GM18909 (cell line): ENCODE data around the gene MPHOSPH9.
"Not testable (repeated sequence)": the region's sequence is repeated elsewhere in the genome, so short reads cannot be mapped to it uniquely, and the experiment has no call there.

Source experiments
- ATAC-seq: cut with Tn5 transposase; IDR thresholded peaks from one replicate; pipeline ENCODE4 v1.9.1; 2021; ENCODE audit warnings: mild to moderate bottlenecking; ENCODE audit not compliant: unreplicated experiment, poor library complexity

The MPHOSPH9 gene

DNA sequence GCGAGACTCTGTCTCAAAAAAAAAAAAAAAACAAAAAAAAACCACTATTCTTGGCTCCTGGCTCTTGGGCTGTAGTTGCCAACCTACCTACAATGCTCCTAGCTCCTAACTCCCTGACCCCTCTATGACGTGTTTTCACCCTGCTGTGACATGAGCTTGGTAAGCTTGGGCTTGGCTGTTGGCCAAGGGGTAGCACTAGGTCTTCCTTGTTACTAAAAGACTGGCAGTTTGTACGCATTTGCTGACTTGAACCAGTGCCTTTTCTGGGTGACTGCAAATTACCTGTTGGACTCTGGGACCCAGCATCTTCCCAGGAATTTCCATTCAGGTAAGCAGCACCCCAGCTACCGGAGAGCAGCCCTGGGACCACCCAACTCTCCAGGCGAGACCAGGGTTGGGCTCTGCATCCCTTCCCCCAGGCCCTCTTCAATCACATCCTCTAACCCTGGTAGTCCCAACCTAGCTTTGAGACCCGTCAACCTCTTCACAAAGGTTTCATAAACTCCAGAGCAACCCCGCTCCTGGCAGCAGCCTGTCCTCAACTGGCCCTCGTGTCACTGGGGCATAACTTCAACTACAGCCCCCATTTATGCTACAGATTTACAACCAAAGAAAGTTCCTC, 30.4 kb upstream of the MPHOSPH9 start:
- ATAC-seq = no peak

DNA sequence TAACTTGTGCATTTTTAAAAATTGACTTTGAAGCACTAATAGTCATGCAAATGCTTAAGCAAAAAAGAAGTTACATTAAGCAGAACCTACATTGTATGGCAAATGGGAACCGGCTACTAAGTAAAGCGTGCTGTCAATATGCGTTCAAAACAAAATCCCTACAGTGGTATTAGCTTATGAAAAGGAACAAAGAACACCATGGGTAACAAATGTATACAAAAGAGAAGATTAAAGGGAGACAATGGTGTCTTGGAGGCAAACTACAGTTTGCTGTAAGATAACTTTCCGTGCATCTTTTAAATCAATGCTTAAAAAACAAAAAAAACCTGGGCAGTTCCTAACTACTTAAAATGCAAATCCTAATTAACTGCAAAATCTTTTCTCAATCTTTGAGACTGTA, 28.3 kb upstream of the MPHOSPH9 start:
- no peak for ATAC-seq

DNA sequence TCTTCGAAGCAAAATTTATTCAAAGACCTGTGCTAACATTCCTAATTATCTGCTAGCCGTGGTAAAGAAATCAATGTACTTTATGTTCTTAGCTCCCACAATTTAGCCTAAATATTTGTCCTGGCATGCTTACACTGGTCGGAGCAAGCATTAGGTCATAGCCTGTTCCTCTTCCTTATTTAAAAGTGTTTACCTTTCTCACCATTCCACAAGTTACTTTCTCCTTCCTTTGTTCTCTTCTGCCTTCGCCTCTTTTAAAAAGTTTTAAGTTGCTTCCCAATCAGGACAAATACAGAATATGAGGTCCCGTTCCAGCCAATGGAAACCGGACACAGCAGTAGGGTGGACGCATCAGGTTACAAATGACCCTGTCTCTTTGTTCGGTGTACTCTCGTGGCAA, 27.1 kb upstream of the MPHOSPH9 start:
- ATAC-seq = no peak

DNA sequence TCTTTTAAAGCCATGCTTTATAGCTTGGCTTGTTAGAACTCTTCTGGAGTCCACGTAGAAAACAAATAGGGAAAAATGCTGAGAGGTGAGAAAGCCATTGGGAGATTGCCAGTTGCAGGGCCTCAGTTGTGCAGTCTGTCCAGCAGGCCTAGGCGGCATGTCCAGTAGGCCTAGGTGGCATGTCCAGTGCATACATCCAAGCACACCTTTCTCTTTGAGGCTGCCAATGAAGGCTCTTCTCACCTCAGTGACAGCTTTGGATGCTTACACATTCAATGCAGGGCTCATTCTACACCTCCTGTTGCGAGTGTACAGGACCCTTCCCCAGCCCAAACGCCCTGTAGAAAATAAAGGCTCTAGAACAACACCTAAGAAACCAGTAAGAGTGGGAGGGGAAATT, 25.7 kb upstream of the MPHOSPH9 start:
- ATAC-seq = no peak

DNA sequence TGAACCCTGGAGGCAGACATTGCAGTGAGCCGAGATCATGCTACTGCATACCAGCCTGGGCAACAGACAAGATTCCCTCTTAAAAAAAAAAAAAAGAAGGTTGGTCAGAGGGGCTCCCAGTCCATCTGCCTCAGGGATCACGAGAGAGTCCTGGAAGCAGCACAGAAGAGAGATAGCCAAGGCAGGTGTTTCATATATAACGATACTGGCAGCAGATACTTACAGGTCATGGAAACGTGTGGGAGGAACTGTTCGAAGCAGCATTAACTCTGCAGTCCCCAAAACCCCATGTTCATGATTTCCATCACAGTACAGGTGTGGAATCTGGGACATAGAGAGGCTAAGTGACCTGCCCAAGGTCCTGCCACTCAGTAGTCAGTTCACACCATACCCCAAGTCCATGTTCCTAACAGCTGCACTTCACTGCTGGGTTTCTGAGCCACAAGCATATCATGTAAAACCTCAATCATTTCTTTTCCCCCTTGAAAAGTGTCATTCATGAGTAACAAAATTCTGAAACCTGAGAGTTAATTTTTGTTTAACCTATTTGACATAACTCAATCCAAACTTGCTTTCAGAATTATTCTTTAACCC, 22.0 kb upstream of the MPHOSPH9 start:
- no peak for ATAC-seq

DNA sequence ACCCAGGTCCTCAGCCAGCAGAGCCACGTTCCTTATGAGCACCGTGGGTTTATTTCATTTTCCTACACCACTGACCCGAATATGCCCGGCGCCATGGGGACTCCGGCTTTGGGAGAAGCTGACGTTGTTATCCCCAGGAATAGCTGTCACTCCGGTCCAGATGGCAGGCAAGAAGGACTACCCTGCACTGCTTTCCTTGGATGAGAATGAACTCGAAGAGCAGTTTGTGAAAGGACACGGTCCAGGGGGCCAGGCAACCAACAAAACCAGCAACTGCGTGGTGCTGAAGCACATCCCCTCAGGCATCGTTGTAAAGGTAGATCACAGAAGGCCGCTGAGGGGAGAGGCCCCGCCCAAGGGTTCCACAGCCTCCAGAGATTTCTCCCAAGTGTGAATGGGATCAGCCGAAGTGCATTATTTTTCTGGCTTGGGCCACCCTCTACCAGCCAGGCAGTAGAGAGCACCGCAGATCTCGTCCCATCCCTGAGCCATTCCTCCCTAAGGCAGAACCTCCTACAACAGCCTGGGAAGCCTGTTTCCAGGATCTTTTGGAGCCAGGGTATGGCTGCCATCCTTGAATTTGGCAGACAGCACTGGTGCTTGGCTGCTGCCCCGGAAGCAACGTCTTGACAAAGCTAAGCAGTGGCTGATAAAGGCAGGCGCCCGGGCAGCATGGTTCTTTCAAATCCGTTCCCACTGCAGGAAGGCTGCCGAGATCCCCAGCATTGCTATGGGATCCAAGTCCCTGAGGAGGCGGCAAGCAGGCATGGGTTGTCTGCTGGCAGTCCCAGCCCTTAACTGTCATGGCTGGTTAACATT, 20.9 kb upstream of the MPHOSPH9 start:
- no peak for ATAC-seq

DNA sequence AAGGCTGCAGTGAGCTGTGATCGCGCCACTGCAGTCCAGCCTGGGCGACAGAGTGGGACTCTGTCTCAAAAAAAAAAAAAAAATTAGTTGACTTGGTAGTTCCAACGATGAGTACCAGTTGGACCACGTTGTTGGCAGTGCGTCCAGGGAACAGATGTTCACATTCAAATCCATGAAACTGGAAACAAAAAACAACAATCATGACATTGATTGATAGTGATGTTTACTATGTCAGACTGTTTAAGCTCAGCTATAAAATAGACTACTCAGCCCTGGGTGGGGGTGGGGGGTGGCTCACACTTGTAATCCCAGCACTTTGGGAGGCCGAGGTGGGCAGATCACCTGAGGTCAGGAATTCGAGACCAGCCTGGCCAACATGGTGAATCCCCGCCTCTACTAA, 19.4 kb upstream of the MPHOSPH9 start:
- ATAC-seq = not testable (repeated sequence)

DNA sequence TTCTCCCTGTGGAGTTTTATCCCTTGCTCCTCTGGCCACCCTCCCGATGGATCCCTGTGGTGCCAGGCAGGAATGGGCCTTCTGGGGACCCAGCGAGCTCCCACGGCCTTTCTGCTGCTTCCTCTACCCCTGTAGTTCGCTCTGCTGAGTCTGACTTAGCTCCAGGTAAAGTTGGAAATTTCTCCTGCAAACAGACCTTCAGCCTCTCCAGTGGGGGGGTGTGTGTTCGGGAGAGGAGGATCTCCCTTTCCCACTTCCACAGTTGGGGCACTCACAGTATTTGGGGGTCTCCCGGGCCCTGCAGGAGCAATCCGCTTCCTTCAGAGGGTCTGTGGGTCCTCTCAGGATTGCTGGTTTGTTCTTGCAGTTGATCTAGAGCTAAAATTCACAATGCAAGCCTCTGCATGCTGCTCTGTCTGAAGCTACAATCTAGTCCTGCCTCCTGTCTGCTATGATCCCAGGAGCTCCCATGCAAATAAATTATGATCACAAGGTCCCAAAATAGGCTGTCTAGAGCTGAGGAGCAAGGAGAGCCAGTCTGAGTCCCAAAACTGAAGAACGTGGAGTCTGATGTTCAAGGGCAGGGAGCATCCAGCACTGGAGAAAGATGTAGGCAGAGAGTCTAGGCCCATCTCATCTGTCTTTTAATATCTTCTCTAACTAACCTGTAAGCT, 18.6 kb upstream of the MPHOSPH9 start:
- ATAC-seq = no peak

DNA sequence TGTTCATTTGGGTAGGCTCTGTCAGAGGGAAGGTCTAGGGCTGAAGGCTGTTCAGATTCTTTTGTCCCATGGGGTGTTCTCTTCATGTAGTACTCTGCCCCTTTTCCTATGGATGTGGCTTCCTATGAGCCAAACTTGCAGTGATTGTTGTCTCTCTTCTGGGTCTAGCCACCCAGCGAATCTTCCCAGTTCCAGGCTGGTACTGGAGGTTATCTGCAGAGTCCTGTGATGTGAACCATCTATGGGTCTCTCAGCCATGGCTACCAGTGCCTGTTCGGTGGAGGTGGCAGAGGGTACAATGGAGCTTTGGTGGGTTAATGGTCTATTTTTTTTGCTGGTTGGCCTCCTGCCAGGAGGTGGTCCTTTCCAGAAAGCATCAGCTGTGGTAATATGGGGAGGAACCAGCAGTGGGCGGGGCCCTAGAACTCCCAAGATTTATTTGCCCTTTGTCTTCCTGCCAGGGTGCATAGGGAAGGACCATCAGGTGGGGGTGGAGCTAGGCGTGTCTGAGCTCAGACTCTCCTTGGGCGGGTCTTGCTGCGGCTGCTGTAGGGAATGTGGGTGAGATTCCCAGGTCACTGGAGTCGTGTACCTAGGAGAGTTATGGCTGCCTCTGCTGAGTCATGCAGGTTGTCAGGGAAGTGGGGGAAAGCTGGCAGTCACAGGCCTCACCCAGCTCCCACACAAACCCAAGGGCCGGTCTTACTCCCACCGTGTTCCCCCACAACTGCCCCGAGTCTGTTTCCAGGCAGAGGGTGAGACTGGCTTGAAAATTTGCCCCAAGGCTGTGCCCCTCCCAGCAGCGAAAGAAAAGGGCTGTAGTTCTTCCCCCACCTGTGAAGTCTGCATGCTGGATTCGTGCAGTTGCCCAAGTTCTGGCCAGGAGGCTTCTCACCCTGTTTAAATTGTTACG, 17.8 kb upstream of the MPHOSPH9 start:
- ATAC-seq = no peak

DNA sequence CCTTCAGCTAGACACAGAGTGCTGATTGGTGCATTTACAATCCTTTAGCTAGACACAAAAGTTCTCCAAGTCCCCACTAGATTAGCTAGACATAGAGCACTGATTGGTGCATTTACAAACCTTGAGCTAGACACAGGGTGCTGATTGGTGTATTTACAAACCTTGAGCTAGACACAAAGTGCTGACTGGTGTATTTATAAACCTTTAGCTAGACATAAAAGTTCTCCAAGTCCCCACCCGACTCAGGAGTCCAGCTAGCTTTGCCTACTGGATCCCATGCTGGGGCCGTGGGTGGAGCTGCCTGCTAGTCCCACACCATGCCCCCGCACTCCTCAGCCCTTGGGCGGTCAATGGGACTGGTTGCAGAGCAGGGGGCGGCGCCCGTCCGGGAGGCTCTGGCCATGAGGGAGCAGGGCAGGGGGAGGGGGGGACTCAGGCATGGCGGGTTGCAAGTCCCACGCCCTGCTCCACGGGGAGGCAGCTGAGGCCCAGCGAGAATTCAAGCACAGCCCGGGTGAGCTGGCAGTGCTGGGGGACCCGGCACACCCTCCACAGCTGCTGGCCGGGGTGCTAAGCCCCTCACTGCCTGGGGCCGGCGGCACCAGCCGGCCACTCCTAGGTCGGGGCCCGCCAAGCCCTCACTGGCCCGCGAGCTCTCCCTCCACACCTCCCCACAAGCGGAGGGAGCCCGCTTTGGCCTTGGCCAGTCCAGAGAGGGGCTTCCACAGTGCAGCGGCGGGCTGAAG, 16.2 kb upstream of the MPHOSPH9 start:
- ATAC-seq = not testable (repeated sequence)

DNA sequence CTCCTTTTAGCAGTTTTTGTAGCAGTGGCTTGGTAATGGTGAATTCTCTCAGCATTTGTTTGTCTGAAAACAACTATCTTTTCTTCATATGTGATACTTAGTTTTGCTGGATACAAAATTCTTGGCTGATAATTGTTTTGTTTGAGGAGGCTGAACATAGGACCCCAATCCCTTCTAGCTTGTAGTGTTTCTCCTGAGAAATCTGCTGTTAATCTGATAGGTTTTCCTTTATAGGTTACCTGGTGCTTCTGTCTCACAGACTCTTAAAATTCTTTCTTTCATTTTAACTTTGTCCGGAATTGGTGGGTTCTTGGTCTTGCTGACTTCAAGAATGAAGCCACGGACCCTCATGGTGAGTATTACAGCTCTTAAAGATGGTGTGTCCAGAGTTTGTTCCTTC, 15.2 kb upstream of the MPHOSPH9 start:
- not testable (repeated sequence) for ATAC-seq

DNA sequence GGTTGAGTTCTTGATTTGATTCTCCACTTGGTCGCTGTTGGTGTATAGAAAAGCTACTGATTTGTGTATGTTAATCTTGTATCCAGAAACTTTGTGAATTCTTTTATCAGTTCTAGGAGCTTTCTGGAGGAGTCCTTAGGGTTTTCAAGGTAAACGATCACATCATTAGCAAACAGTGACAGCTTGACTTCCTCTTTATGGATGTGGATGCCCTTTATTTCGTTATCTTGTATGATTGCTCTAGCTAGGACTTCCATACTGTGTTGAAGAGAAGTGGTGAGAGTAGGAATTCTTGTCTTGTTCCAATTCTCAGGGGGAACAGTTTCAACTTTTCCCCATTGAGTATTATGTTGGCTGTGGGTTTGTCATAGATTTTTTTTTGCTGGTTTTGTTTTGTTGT, 12.7 kb upstream of the MPHOSPH9 start:
- ATAC-seq = no peak

DNA sequence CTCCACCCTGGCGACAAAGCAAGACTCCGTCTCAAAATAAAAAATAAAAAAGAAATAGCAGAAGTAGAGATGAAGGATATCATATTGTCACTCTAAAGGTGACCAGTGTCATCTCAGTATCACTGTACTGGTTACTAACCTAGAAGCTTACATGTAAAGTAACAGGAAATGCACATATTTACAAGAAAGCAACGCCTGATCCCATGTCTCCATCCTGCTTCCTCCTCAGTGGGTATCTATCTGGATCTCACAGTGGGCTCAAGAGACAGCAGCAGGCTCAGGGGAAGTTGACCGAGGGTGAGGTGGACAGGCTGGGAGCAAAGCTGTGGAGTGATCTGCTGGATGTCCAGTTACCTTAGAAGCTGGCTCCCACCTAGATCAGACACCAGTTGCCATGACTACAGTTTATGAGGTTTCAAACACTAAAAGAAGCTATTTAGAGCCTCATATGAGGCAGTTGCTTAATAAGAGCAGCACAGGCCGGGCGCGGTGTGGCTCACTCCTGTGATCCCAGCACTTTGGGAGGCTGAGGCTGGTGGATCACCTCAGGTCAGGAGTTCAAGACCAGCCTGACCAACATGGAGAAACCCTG, 10.8 kb upstream of the MPHOSPH9 start:
- ATAC-seq = no peak

DNA sequence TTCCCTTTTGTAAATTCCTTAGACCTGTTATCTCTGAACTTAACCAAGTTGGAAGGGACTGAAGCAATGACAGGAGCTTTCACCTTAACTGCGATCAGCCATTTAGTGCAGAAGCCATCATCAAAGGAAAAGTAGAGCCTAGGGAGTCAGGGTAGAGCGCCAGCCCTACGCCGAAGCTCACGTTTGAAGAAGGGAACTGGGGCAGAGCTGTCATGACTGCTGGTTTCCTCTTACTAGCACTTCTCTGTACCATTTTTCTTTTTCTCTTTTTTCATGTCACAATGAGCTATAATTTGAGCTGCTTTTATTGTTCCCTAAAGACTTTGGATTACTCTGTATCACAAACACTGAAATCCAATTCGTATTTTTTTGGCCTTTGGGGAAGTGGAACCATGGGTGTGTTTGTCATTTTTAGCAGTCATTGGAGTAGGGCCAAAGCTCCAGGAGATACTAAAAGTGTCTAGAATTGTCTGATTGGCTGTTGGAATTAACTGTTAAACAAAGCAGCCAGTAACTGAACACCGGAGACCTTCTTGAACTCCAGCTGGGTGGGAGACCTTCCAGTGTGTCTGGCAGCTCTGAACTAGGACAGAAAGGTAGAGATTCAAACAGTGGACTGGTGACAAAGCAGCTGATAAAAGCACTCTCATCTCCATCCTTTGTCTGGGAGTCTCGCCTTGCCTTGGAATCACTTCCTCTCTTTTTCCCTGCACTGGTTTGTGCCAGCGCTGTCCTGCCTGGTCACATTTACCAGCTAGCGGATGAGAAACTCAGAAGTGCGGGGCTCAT, 9.4 kb upstream of the MPHOSPH9 start:
- ATAC-seq = no peak

DNA sequence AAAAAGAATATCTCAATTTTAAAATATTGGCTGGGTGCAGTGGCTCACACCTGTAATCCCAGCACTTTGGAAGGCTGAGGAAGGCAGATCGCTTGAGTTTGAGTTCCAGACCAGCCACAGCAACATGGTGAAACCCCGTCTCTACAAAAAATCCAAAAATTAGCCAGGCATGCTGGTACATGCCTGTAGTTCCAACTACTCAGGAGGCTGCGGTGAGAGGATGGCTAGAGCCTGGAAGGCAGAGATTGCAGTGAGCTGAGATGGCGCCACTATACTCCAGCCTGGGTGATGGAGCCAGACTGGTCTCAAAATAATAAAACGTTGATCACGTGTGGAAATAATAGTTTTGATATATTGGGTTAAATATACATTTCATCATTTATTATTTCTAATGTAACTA, 6.0 kb upstream of the MPHOSPH9 start:
- ATAC-seq = no peak

DNA sequence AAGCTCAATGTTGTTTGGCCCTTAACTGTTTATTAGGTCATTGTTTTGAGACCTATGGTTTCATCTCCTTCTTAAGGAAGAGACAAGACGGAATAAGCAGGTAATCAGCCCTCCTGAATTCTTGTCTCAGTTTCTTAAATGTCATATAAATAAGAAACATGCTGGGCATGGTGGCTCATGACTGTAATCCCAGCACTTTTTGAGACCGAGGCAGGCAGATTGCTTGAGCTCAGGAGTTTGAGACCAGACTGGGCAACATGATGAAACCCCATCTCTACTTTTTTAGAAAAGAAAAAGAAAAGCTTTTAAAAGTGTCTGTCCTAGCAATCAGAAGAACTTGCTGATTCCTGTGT, 5.4 kb upstream of the MPHOSPH9 start:
- ATAC-seq = no peak

DNA sequence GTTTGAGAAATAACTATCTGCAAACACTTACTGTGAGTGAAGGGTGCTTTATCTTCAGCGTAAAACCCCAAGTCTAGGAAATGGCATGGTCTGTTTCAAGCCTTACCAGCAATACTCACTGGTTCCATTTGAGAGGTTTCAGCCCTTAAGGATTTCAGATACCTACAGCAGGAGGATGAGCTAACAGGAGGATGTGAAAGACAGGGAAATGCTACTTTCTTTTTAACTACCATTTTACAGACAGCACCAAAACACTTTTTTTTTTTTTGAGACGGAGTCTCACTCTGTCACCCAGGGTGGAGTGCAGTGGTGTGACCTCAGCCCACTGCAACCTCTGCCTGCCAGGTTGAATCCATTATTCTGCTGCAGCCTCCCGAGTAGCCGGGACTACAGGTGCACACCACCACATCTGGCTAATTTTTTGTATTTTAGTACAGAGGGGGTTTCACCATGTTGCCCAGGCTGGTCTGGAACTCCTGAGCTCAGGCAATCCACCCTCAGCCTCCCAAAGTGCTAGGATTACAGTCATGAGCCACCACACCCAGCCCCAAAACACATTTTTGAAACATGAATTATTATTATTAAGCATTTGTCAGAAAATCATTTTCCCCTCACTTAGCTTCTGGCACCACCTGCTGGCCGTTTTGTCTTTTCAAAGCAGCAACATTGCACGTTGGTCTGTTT, 4.8 kb upstream of the MPHOSPH9 start:
- ATAC-seq = no peak
